ENCODE measurements around the gene SPEN. TPM values are rescaled to one million over a fixed set of nuclear protein-coding genes. Genes with fewer than 3 reads are reported as not detected.

SPEN gene
- total and polyA plus RNA-seq, 10 of the 15 experiments (the other 5 are each of a cell fraction or from before 2014, with no cell fraction given): 5.2 to 58.7 (median 20.1) TPM

GRCh38 chr1:15989776-15990175, 142.3 kb downstream of the SPEN start (continued):
- TF ChIP-seq POLR2A (IDR thresholded peaks at IDR 0.05; ENCODE audit: low read depth, low read length) (no peak), BHLHE40 (IDR thresholded peaks at IDR 0.05; ENCODE audit: borderline replicate concordance in 1 of 2, low read depth in 2 of 2, low read length in 1 of 2) (no peak)

Small RNA genes within 50 kb of the gene (small RNA-seq; reads per million reads assigned to genes)
- gene AL034555.1 (not detected), gene AL355994.1 (not detected), gene AL355994.5 (not detected)

Other genes starting within 250 kb of the SPEN start
Only the 7 nearest of the 12 such genes appear.
- gene PLEKHM2, start 163.4 kb upstream of the SPEN start, total RNA-seq (2014; rRNA removed): 20.9 and 25.8 TPM in 2 replicates
- 14.0 and 18.3 TPM in 2 replicates for gene PLEKHM2, start 163.4 kb upstream of the SPEN start, total RNA-seq (2014; rRNA removed; fragmentation: Illumina TruSeq; extraction: Trizol)
- 48.9 and 55.2 TPM in 2 replicates for gene PLEKHM2, start 163.4 kb upstream of the SPEN start, total RNA-seq (2021)
- gene PLEKHM2, start 163.4 kb upstream of the SPEN start, polyA plus RNA-seq (2011; rRNA removed): 15.9 and 41.0 TPM in 2 replicates
- 7.4 and 20.2 TPM in 2 replicates for gene PLEKHM2, start 163.4 kb upstream of the SPEN start, polyA plus RNA-seq (2014; fragmentation: Illumina TruSeq; extraction: Trizol)
- gene PLEKHM2, start 163.4 kb upstream of the SPEN start, polyA plus RNA-seq (2014; fragmentation: Nextera tagmentation; extraction: Ambion mirVana): under 1 TPM; 0.37 to 0.53 TPM
- 38.6 and 47.2 TPM in 2 replicates for gene PLEKHM2, start 163.4 kb upstream of the SPEN start, polyA plus RNA-seq (2014; rRNA removed)
- gene PLEKHM2, start 163.4 kb upstream of the SPEN start, polyA plus RNA-seq (2016; fragmentation: Nextera tagmentation; extraction: Ambion mirVana): 1 to 10 TPM; 6.8 to 7.9 TPM
- gene SLC25A34, start 111.4 kb upstream of the SPEN start, total RNA-seq (2014; rRNA removed): 0.34 and 0.82 TPM in 2 replicates
- 0.28 and 0.45 TPM in 2 replicates for gene SLC25A34, start 111.4 kb upstream of the SPEN start, total RNA-seq (2014; rRNA removed; fragmentation: Illumina TruSeq; extraction: Trizol)
- 0.69 and 0.90 TPM in 2 replicates for gene SLC25A34, start 111.4 kb upstream of the SPEN start, total RNA-seq (2021)
- gene SLC25A34, start 111.4 kb upstream of the SPEN start, polyA plus RNA-seq (2011; rRNA removed): 0.10 and 0.30 TPM in 2 replicates
- gene SLC25A34, start 111.4 kb upstream of the SPEN start, polyA plus RNA-seq (2014; fragmentation: Illumina TruSeq; extraction: Trizol): 0.35 and 0.48 TPM in 2 replicates
- gene SLC25A34, start 111.4 kb upstream of the SPEN start, polyA plus RNA-seq (2014; fragmentation: Nextera tagmentation; extraction: Ambion mirVana): under 1 TPM; 0.02 to 0.13 TPM
- gene SLC25A34, start 111.4 kb upstream of the SPEN start, polyA plus RNA-seq (2014; rRNA removed): 1.6 and 2.0 TPM in 2 replicates
- gene SLC25A34, start 111.4 kb upstream of the SPEN start, polyA plus RNA-seq (2016; fragmentation: Nextera tagmentation; extraction: Ambion mirVana): under 1 TPM; 0.05 to 0.50 TPM
- gene TMEM82, start 105.2 kb upstream of the SPEN start, total RNA-seq (2014; rRNA removed): not detected in 2 replicates
- gene TMEM82, start 105.2 kb upstream of the SPEN start, total RNA-seq (2014; rRNA removed; fragmentation: Illumina TruSeq; extraction: Trizol): not detected in 2 replicates
- not detected in 2 replicates for gene TMEM82, start 105.2 kb upstream of the SPEN start, total RNA-seq (2021)
- gene TMEM82, start 105.2 kb upstream of the SPEN start, polyA plus RNA-seq (2011; rRNA removed): not detected in 2 replicates
- gene TMEM82, start 105.2 kb upstream of the SPEN start, polyA plus RNA-seq (2014; fragmentation: Illumina TruSeq; extraction: Trizol): not detected in 2 replicates
- gene TMEM82, start 105.2 kb upstream of the SPEN start, polyA plus RNA-seq (2014; fragmentation: Nextera tagmentation; extraction: Ambion mirVana): not detected
- not detected in 2 replicates for gene TMEM82, start 105.2 kb upstream of the SPEN start, polyA plus RNA-seq (2014; rRNA removed)
- gene TMEM82, start 105.2 kb upstream of the SPEN start, polyA plus RNA-seq (2016; fragmentation: Nextera tagmentation; extraction: Ambion mirVana): not detected
- gene FBLIM1, start 88.9 kb upstream of the SPEN start, total RNA-seq (2014; rRNA removed): not detected in 2 replicates
- not detected in 2 replicates for gene FBLIM1, start 88.9 kb upstream of the SPEN start, total RNA-seq (2014; rRNA removed; fragmentation: Illumina TruSeq; extraction: Trizol)
- 0.13 and 0.53 TPM in 2 replicates for gene FBLIM1, start 88.9 kb upstream of the SPEN start, total RNA-seq (2021)
- gene FBLIM1, start 88.9 kb upstream of the SPEN start, polyA plus RNA-seq (2011; rRNA removed): 0.03 TPM in 1 of 2 replicates, not detected in the other
- gene FBLIM1, start 88.9 kb upstream of the SPEN start, polyA plus RNA-seq (2014; fragmentation: Illumina TruSeq; extraction: Trizol): not detected in 2 replicates
- not detected for gene FBLIM1, start 88.9 kb upstream of the SPEN start, polyA plus RNA-seq (2014; fragmentation: Nextera tagmentation; extraction: Ambion mirVana)
- gene FBLIM1, start 88.9 kb upstream of the SPEN start, polyA plus RNA-seq (2014; rRNA removed): not detected in 2 replicates
- not detected for gene FBLIM1, start 88.9 kb upstream of the SPEN start, polyA plus RNA-seq (2016; fragmentation: Nextera tagmentation; extraction: Ambion mirVana)
- gene UQCRHL, start 40.1 kb upstream of the SPEN start, total RNA-seq (2014; rRNA removed): 7.7 and 9.8 TPM in 2 replicates
- 5.9 TPM in 2 replicates for gene UQCRHL, start 40.1 kb upstream of the SPEN start, total RNA-seq (2014; rRNA removed; fragmentation: Illumina TruSeq; extraction: Trizol)
- gene UQCRHL, start 40.1 kb upstream of the SPEN start, total RNA-seq (2021): 1.4 and 2.0 TPM in 2 replicates
- 17.3 and 49.9 TPM in 2 replicates for gene UQCRHL, start 40.1 kb upstream of the SPEN start, polyA plus RNA-seq (2011; rRNA removed)
- gene UQCRHL, start 40.1 kb upstream of the SPEN start, polyA plus RNA-seq (2014; fragmentation: Illumina TruSeq; extraction: Trizol): 3.3 and 5.4 TPM in 2 replicates
- 1 to 10 TPM; 6.7 to 7.5 TPM for gene UQCRHL, start 40.1 kb upstream of the SPEN start, polyA plus RNA-seq (2014; fragmentation: Nextera tagmentation; extraction: Ambion mirVana)
- gene UQCRHL, start 40.1 kb upstream of the SPEN start, polyA plus RNA-seq (2014; rRNA removed): 5.6 and 9.5 TPM in 2 replicates
- gene UQCRHL, start 40.1 kb upstream of the SPEN start, polyA plus RNA-seq (2016; fragmentation: Nextera tagmentation; extraction: Ambion mirVana): 1 to 10 TPM; 1.9 to 2.3 TPM
- 45.2 and 49.8 TPM in 2 replicates for gene ZBTB17, start 128.4 kb downstream of the SPEN start, total RNA-seq (2014; rRNA removed)
- gene ZBTB17, start 128.4 kb downstream of the SPEN start, total RNA-seq (2014; rRNA removed; fragmentation: Illumina TruSeq; extraction: Trizol): 19.5 and 22.2 TPM in 2 replicates
- gene ZBTB17, start 128.4 kb downstream of the SPEN start, total RNA-seq (2021): 51.0 and 59.4 TPM in 2 replicates
- gene ZBTB17, start 128.4 kb downstream of the SPEN start, polyA plus RNA-seq (2011; rRNA removed): 19.4 and 40.4 TPM in 2 replicates
- 3.9 and 11.1 TPM in 2 replicates for gene ZBTB17, start 128.4 kb downstream of the SPEN start, polyA plus RNA-seq (2014; fragmentation: Illumina TruSeq; extraction: Trizol)
- 1 to 10 TPM in 1 of 2 experiments, under 1 TPM in 1; 0.87 to 4.3 TPM for gene ZBTB17, start 128.4 kb downstream of the SPEN start, polyA plus RNA-seq (2014; fragmentation: Nextera tagmentation; extraction: Ambion mirVana)
- 43.7 and 59.6 TPM in 2 replicates for gene ZBTB17, start 128.4 kb downstream of the SPEN start, polyA plus RNA-seq (2014; rRNA removed)
- gene ZBTB17, start 128.4 kb downstream of the SPEN start, polyA plus RNA-seq (2016; fragmentation: Nextera tagmentation; extraction: Ambion mirVana): 10 to 100 TPM; 36.9 to 44.1 TPM
- not detected in 2 replicates for gene SRARP, start 156.5 kb downstream of the SPEN start, total RNA-seq (2014; rRNA removed)
- gene SRARP, start 156.5 kb downstream of the SPEN start, total RNA-seq (2014; rRNA removed; fragmentation: Illumina TruSeq; extraction: Trizol): not detected in 2 replicates
- not detected in 2 replicates for gene SRARP, start 156.5 kb downstream of the SPEN start, total RNA-seq (2021)
- 0.03 TPM in 1 of 2 replicates, not detected in the other for gene SRARP, start 156.5 kb downstream of the SPEN start, polyA plus RNA-seq (2011; rRNA removed)
- not detected in 2 replicates for gene SRARP, start 156.5 kb downstream of the SPEN start, polyA plus RNA-seq (2014; fragmentation: Illumina TruSeq; extraction: Trizol)
- not detected for gene SRARP, start 156.5 kb downstream of the SPEN start, polyA plus RNA-seq (2014; fragmentation: Nextera tagmentation; extraction: Ambion mirVana)
- 0.06 TPM in 1 of 2 replicates, not detected in the other for gene SRARP, start 156.5 kb downstream of the SPEN start, polyA plus RNA-seq (2014; rRNA removed)
- not detected for gene SRARP, start 156.5 kb downstream of the SPEN start, polyA plus RNA-seq (2016; fragmentation: Nextera tagmentation; extraction: Ambion mirVana)